Measurements from ENCODE around the gene TRIM51.
"Not testable (repeated sequence)": the region's sequence is repeated elsewhere in the genome, so short reads cannot be mapped to it uniquely, and the experiment has no call there.

Gene TRIM51, protein sequence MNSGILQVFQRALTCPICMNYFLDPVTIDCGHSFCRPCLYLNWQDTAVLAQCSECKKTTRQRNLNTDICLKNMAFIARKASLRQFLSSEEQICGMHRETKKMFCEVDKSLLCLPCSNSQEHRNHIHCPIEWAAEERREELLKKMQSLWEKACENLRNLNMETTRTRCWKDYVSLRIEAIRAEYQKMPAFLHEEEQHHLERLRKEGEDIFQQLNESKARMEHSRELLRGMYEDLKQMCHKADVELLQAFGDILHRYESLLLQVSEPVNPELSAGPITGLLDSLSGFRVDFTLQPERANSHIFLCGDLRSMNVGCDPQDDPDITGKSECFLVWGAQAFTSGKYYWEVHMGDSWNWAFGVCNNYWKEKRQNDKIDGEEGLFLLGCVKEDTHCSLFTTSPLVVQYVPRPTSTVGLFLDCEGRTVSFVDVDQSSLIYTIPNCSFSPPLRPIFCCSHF

DNA sequence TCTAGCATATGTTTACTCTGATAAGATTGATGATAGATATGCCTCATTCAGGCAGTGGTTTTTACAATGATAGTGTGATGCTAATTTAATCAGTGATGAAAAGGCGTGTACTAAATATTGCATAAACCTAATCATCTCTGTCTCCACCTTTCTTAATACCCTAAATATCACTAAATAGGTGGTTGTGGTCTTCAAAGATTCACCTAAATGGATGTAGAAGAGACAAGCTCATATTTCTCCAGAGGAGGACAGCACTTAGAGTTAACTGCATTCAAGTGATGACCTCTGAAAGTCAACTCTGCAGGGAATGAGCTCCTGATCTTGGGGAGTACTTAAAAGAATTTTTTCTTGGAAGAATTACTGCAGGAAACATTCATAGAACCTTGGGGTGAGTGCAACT is at the start of gene TRIM51:
Gene TRIM51, plus strand, starts transcription at position 301 of the 400 bp plus-strand sequence. CDS start 2,132 bp downstream, outside the sequence.
- H3K4me3 Mint-ChIP-seq; H3K4me1 Mint-ChIP-seq (ENCODE audit: low read depth); intact Hi-C loops (cut with micrococcal nuclease); H3K27me3 Mint-ChIP-seq; H3K27ac Mint-ChIP-seq; H3K9me3 Mint-ChIP-seq; H3K36me3 Mint-ChIP-seq (ENCODE audit: low read depth): not testable (repeated sequence)

DNA sequence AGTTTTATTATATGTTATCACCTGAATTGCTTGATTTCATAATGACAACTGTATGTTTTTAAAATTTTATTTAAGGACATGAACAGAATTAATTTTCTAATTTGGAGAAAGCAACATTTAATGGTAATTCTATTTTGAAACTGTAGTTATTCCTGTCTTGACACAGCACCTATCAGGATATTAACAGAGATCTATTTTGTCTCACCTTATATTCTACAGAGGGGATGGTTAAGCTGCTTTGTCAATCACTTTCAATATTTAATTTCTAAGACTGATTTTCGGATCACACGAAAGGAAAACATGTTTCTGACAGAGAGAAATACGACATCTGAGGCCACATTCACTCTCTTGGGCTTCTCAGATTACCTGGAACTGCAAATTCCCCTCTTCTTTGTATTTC is 44.6 kb upstream of the TRIM51 start, which contains the start of gene OR5D16:
Gene OR5D16, plus strand, starts transcription at position 301 of the 400 bp plus-strand sequence. Its CDS starts 0 bp downstream, at position 301.
- no peaks in the 10 kb centered on the region for H3K36me3 Mint-ChIP-seq (ENCODE audit: low read depth)
- no peaks in the 10 kb centered on the region for H3K27me3 Mint-ChIP-seq
- intact Hi-C loops (cut with micrococcal nuclease): no loop called here

DNA sequence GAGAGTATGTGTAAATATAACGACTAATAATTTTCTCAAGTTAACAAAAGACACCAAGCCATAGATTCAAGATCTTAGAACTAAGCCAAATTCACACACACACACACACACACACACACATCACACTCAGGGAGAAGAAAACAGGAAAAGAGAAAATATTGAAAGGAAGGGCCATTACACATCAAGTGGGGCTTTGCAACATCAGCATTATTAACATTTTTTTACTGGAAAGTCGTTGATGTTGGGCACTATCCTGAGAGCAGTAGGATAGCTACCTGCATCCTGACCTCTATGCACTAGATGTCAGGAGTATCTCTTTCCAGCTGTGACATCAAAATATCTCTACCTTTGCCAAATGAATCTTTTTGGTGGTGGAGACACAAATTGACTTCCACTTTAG is 35.6 kb upstream of the TRIM51 start:
- H3K27ac Mint-ChIP-seq: no peak overlapping the region
- intact Hi-C loops (cut with micrococcal nuclease): no loop called here
- H3K9me3 Mint-ChIP-seq: peaks cover 20% of the 10 kb centered on the region
- H3K27me3 Mint-ChIP-seq: no peaks in the 10 kb centered on the region
- H3K4me1 Mint-ChIP-seq (ENCODE audit: low read depth): no peaks in the 10 kb centered on the region
- H3K4me3 Mint-ChIP-seq: no peak overlapping the region
- H3K36me3 Mint-ChIP-seq (ENCODE audit: low read depth): no peaks in the 10 kb centered on the region

More for the DNA sequence above, 44.6 kb upstream of the TRIM51 start, which contains the start of gene OR5D16:
- H3K9me3 Mint-ChIP-seq: peaks cover 37% of the 10 kb centered on the region
- H3K4me1 Mint-ChIP-seq (ENCODE audit: low read depth): no peaks in the 10 kb centered on the region
- no peak within 1 kb of the TSS for H3K27ac Mint-ChIP-seq
- no peak within 1 kb of the TSS for H3K4me3 Mint-ChIP-seq

DNA sequence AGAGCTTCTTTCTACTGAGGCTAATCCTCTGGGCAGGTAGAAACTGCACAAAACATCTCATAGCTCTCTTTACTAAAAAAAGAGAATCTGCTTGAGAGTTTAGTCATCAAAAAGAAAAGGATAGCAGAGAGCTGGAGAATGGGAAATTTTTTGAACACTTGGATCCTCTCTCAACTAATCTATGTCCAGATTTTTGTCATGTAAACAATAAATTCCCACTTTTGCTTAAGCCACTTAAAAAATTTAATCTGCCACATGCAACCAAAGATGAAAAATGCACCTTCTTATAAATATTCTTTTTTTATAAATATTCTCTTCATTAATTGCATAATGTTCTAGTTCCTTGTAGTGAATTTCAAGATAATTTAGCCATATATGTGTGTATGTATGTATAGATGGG is 34.1 kb upstream of the TRIM51 start:
- intact Hi-C loops (cut with micrococcal nuclease): no loop called here
- Mint-ChIP-seq H3K27me3 (no peaks in the 10 kb centered on the region), H3K4me1 (ENCODE audit: low read depth) (no peaks in the 10 kb centered on the region), H3K36me3 (ENCODE audit: low read depth) (no peaks in the 10 kb centered on the region), H3K9me3 (peaks cover 20% of the 10 kb centered on the region), H3K27ac (no peak overlapping the region), H3K4me3 (no peak overlapping the region)

DNA sequence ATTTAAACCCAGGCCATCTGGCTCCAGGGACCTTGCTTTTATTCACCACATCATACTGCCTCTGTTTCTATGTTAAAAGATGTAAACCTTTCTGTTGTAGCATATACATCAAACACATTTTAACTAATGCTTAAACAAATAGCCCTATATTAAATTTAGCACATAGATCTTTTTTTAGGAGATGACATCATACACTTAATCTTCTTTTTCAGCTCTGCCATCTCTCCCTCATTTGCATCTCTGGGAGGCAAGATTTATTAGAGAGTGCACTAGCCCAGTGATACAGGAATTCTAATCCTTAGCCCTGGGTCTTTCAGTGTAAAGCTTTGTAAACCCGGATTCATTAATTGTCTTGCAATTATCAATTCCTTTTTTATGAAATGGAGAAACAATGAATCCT is 31.0 kb upstream of the TRIM51 start:
- H3K36me3 Mint-ChIP-seq (ENCODE audit: low read depth): no peaks in the 10 kb centered on the region
- peaks cover 12% of the 10 kb centered on the region for H3K9me3 Mint-ChIP-seq
- H3K4me3 Mint-ChIP-seq: no peak overlapping the region
- no peak overlapping the region for H3K27ac Mint-ChIP-seq
- intact Hi-C loops (cut with micrococcal nuclease): no loop called here
- H3K4me1 Mint-ChIP-seq (ENCODE audit: low read depth): no peaks in the 10 kb centered on the region
- H3K27me3 Mint-ChIP-seq: no peaks in the 10 kb centered on the region

DNA sequence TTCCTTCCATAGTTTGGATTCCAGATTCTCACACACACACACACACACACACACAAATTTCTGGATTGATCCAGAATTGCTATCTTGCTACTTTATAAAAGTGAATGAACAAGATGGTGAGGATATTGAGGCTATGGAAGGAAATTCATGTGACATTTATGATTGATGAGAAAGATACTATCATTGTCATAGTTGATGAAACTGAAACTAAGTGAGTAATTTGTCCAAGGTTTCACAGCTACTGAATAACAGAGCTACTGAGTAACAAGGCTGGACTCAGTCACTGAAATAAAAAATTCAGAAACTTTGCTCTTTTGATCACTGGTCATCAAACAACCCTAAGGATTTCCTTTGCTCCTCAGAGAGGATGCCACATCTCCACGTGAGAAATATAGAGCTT is 28.4 kb upstream of the TRIM51 start:
- H3K4me3 Mint-ChIP-seq: no peak overlapping the region
- no peaks in the 10 kb centered on the region for H3K27me3 Mint-ChIP-seq
- no peaks in the 10 kb centered on the region for H3K4me1 Mint-ChIP-seq (ENCODE audit: low read depth)
- no peak overlapping the region for H3K27ac Mint-ChIP-seq
- H3K9me3 Mint-ChIP-seq: peaks cover 12% of the 10 kb centered on the region
- intact Hi-C loops (cut with micrococcal nuclease): no loop called here
- no peaks in the 10 kb centered on the region for H3K36me3 Mint-ChIP-seq (ENCODE audit: low read depth)

DNA sequence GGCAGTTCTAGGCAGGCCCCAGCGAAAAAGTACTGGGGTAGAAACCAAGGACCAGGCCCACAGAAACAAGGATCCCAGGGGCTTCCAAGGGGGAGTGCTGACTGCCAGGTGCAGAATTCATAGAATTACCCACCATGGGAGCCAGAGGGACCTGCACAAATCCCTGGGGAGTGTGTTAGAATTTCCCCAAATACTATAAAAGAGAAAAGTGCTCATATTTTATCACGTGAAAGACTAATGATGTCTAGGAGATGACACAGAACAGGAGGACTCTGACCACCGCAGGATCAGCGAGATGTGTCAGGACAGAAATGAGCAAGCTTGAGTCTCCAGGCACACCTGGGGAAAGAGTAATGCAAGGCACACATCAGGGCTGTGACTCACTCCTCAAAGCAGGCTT is 15.7 kb upstream of the TRIM51 start:
- H3K4me3 Mint-ChIP-seq; H3K27me3 Mint-ChIP-seq; H3K27ac Mint-ChIP-seq; H3K36me3 Mint-ChIP-seq (ENCODE audit: low read depth); H3K4me1 Mint-ChIP-seq (ENCODE audit: low read depth); intact Hi-C loops (cut with micrococcal nuclease): not testable (repeated sequence)
- H3K9me3 Mint-ChIP-seq: peaks cover 39% of the 10 kb centered on the region

DNA sequence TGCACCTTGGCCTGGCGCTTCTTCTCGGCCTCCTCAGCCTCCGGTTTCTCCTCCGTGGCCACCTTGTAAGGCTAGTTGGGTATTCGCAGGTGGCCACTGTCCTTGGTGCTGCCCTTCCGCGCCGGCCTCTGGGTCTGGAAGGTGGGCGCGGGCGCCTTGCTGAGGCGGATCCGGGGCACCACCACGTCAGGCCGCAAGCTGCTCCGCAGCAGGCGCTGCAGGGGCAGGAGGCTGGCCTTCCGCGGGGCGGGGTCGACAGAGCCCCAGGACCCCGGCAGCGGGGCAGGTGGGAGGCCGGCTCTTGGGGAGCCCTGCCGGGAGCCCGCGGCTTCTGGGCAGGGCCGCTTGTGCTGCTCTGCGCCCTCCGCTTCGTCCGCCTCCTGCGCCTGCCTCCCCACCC is 10.4 kb upstream of the TRIM51 start:
- H3K27ac Mint-ChIP-seq; H3K36me3 Mint-ChIP-seq (ENCODE audit: low read depth); H3K4me1 Mint-ChIP-seq (ENCODE audit: low read depth); H3K27me3 Mint-ChIP-seq; intact Hi-C loops (cut with micrococcal nuclease); H3K4me3 Mint-ChIP-seq: not testable (repeated sequence)
- H3K9me3 Mint-ChIP-seq: peaks cover 55% of the 10 kb centered on the region

DNA sequence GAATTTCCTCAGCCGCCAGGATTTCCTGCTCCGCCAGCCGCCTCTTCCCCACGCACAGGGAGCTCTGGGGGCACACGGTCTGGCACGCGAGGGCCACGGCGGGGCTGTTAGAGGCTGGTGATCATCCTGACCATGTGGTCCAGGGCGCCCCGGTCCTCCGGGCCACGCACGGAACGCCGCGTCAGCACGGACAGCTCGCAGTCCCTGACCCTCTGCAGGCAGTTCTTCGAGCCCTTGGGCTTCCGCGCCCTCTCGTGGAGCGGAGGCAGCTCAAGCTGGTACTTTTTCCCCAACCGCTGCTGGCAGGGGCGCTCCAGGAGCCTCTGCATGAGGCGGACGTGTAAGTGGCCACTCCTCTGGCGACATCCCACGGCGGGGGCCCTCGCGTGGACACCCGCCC is 10.0 kb upstream of the TRIM51 start:
- H3K27ac Mint-ChIP-seq; H3K4me1 Mint-ChIP-seq (ENCODE audit: low read depth); H3K36me3 Mint-ChIP-seq (ENCODE audit: low read depth); H3K27me3 Mint-ChIP-seq; H3K4me3 Mint-ChIP-seq; intact Hi-C loops (cut with micrococcal nuclease): not testable (repeated sequence)
- H3K9me3 Mint-ChIP-seq: peaks cover 51% of the 10 kb centered on the region

DNA sequence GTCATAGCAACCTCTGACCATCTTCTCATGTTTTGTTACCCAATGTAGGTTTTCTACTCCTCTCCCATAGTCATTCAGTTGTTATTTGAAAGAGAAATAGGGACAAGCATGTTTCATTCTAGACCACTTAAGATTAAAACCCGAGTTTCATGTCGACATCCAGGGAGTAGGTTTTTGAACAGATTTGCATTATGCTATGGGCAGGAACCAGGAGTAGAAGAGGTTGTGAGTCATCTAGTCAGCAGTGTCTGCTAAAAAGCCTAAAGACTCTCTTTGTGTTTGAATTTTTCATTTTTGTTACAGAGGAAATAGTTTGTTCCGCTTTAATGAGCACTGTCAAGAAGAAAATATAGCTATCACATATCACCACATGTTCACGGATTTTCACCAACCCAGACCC is 1.9 kb downstream of the TRIM51 start:
- intact Hi-C loops (cut with micrococcal nuclease): not testable (repeated sequence)

DNA sequence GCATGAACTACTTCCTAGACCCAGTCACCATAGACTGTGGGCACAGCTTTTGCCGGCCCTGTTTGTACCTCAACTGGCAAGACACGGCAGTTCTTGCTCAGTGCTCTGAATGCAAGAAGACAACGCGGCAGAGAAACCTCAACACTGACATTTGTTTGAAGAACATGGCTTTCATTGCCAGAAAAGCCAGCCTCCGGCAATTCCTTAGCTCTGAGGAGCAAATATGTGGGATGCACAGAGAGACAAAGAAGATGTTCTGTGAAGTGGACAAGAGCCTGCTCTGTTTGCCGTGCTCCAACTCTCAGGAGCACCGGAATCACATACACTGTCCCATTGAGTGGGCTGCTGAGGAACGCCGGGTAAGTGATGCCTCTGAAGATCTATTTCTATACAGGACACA is 2.4 kb downstream of the TRIM51 start:
- H3K4me1 Mint-ChIP-seq (ENCODE audit: low read depth); H3K9me3 Mint-ChIP-seq; H3K27ac Mint-ChIP-seq; H3K36me3 Mint-ChIP-seq (ENCODE audit: low read depth); intact Hi-C loops (cut with micrococcal nuclease); H3K4me3 Mint-ChIP-seq; H3K27me3 Mint-ChIP-seq: not testable (repeated sequence)

More for the DNA sequence above, 1.9 kb downstream of the TRIM51 start:
- not testable (repeated sequence) for H3K27me3 Mint-ChIP-seq; H3K4me1 Mint-ChIP-seq (ENCODE audit: low read depth); H3K36me3 Mint-ChIP-seq (ENCODE audit: low read depth); H3K4me3 Mint-ChIP-seq; H3K27ac Mint-ChIP-seq; H3K9me3 Mint-ChIP-seq

DNA sequence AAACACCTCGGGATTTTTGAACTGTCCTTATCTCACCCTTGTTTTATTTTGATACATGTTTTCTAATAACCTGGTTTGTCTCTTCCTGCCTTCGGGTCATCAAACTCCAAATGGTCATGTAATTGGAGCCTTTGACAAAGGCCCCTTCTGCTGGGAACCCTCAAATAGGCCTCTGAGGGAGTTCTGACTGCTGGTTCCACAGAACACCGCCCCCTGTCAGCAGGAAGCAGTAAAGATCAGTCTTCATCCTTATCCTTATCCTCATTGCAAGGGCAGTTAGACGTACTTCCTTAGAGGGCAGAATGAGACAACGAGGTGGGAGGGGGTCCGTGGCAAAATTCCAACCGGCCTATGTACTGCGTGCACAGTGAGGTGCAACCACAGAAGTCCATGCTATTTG is 12.1 kb downstream of the TRIM51 start:
- intact Hi-C loops (cut with micrococcal nuclease): no loop called here
- peaks cover 21% of the 10 kb centered on the region for H3K9me3 Mint-ChIP-seq
- no peak overlapping the region for H3K27ac Mint-ChIP-seq
- H3K4me3 Mint-ChIP-seq: no peak overlapping the region
- no peaks in the 10 kb centered on the region for H3K36me3 Mint-ChIP-seq (ENCODE audit: low read depth)
- H3K27me3 Mint-ChIP-seq: no peaks in the 10 kb centered on the region
- no peaks in the 10 kb centered on the region for H3K4me1 Mint-ChIP-seq (ENCODE audit: low read depth)

DNA sequence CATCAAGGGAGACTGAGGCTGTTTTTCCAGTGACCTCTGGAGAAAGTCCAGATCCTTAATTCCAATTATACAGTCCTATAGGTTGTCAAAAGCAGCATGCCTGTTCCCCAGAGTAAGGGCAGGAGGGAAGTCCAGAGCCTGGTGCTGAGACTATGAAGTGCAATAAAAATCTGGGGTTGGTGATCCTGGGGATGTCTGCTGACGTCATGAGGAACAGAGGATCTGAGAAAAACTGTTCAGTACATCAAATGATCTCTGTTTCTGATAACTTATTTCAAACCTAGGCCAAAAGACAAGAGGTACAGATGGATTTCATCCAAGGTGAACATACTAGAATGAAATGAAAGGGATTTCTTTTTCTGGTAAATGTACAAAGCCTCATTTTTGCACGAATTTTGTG is 19.2 kb downstream of the TRIM51 start:
- no peak overlapping the region for H3K27ac Mint-ChIP-seq
- intact Hi-C loops (cut with micrococcal nuclease): no loop called here
- H3K4me3 Mint-ChIP-seq: no peak overlapping the region
- H3K4me1 Mint-ChIP-seq (ENCODE audit: low read depth): no peaks in the 10 kb centered on the region
- H3K27me3 Mint-ChIP-seq: no peaks in the 10 kb centered on the region
- no peaks in the 10 kb centered on the region for H3K36me3 Mint-ChIP-seq (ENCODE audit: low read depth)
- H3K9me3 Mint-ChIP-seq: peaks cover 9% of the 10 kb centered on the region

DNA sequence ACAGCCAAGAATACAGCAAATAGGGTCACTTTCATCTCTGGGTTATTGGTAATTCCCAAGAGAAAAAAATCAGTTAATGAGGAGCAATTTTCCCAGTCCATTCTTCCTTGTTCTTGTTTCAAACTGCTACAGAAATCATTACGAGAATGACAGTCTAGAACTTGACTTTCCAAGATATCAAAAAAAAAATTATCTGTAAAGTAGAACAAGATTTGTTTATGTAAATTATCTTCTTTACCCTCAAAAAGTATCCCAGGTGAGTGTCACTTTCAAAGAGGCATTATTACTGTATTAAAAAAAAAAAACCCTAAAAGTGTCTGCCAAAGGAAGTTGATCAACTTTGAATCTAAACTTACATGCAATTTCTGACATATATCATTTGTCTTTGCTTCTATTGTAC is 31.4 kb downstream of the TRIM51 start, which contains the start of gene OR5W2:
Gene OR5W2, minus strand, starts transcription at position 101 of the 400 bp plus-strand sequence. Its CDS starts 0 bp downstream, at position 101.
- no peaks in the 10 kb centered on the region for H3K36me3 Mint-ChIP-seq (ENCODE audit: low read depth)
- no peak within 1 kb of the TSS for H3K27ac Mint-ChIP-seq
- peaks cover 7% of the 10 kb centered on the region for H3K9me3 Mint-ChIP-seq
- H3K4me3 Mint-ChIP-seq: no peak within 1 kb of the TSS
- intact Hi-C loops (cut with micrococcal nuclease): no loop called here
- no peaks in the 10 kb centered on the region for H3K4me1 Mint-ChIP-seq (ENCODE audit: low read depth)
- no peaks in the 10 kb centered on the region for H3K27me3 Mint-ChIP-seq

DNA sequence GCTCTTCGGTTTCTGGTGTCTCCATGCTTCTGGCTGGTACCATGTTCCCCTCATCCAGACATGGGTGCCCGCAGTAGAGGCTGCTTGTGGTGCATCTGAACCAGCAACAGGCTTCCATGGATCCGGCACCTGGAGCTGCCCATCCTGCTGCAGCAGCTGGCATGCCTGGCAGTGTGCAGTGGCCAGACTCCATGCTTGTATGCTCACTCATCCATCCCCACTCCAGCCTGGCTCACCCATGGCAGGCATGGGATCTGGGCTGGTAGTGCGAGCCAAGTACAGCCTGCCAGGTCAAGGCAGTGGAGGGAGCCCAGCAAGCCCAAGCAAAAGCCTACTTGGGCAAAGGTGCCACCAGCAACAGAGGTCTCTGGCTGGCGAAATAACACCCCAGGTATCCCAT is 37.4 kb downstream of the TRIM51 start:
- H3K4me1 Mint-ChIP-seq (ENCODE audit: low read depth): no peaks in the 10 kb centered on the region
- intact Hi-C loops (cut with micrococcal nuclease): no loop called here

More for the DNA sequence above, 37.4 kb downstream of the TRIM51 start:
- Mint-ChIP-seq H3K36me3 (ENCODE audit: low read depth) (no peaks in the 10 kb centered on the region), H3K27me3 (no peaks in the 10 kb centered on the region), H3K4me3 (no peak overlapping the region), H3K9me3 (peaks cover 17% of the 10 kb centered on the region), H3K27ac (no peak overlapping the region)
